AG09319 (cell line): ENCODE results near the gene LPCAT2.
A peak's percentile ranks its signal among the peaks of the same experiment; 100 is the strongest.

Source experiments
- DNase-seq: peaks from one replicate; pipeline ENCODE4 v3.0.0-alpha.2; 2010; ENCODE audit warnings: low read depth; ENCODE audit errors: extremely low read depth
- CTCF ChIP-seq: IDR thresholded peaks from 2 replicates; pipeline ENCODE4 v1.5.1; 2011; ENCODE audit warnings: low read depth, mild to moderate bottlenecking, inconsistent platforms, low read length, moderate library complexity

LPCAT2 gene

DNA sequence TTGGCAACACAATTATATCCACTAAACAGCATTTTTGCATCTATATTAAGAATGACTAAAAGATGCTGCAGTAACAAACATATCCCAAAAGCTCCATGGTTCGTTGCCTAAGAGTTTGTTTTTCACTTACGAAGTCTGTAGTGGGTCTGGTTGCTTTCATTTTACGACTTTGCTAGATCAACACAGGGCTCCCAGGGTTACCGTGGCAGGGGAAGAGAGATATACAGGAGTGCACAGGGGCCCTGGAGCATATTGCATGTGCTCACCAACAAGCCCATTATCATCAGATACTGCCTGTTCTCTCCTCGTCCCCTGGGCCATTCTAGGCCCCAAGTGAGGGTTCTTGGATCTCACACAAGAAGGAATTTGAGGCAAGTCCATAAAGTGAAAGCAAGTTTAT is 33.0 kb upstream of the LPCAT2 start:
- no peak for TF ChIP-seq CTCF
- DNase-seq: no peak

DNA sequence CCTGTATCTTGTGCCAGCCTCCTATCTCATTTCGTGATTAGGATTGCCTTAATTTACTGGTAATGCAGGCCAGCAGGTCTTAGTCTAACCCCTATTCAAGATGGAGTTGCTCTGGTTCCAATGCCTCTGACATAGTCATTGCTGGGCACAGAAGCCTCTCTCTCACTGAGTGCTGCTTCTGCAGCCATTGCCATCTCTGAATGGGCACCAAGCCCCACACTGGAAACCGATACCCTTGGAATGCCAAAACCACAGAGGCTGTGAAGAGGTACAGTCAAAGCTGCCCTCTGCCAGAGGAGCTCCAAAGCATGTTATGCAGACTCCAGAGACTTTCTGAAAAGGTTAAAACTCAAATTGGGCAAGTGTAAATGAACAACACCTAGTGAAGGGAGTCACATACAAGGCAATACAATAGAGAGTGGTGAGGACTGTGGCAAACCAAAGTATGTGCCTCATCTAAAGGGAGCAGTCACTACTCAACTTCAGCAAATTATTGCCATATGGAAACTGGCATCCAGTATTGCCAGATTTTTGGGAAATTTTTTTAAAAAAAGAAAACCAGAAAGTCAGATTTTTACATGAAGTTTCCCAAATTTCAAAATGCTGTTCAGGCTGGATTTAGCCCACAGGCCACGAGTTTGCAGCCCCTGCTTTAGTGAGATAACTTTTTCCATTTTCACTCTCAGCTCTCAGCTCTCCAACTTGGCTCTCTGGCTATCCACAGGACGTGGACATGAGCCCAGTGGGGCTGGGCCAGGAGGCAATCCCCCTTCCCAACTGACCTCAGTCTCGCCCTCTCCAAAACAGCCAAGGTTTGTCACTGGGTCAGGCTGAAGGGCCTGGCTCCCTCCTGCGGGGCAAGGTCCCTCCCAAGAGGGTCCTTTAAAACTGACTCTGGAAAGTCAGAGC is 32.0 kb upstream of the LPCAT2 start:
- no peak for DNase-seq
- no peak for TF ChIP-seq CTCF

DNA sequence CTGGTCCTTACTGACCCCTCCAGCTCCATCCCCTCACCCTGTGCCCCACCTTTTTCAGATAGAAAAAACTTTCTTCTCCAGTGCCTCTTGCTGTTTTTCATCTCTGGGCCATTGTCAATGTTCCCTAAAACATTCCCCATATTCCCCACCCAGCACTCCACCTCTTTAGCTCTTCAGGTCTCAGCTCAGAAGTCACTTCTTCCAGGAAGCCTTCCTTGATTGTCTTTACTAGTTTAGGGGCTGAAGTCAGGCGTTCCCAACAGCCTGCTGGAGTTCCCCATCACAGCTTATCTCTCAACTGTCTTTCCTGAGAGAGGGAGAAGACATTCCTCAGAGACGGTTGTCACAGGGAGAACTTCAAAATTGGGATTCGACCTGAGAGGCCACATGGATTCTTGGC is 31.1 kb upstream of the LPCAT2 start:
- TF ChIP-seq CTCF: no peak
- no peak for DNase-seq

DNA sequence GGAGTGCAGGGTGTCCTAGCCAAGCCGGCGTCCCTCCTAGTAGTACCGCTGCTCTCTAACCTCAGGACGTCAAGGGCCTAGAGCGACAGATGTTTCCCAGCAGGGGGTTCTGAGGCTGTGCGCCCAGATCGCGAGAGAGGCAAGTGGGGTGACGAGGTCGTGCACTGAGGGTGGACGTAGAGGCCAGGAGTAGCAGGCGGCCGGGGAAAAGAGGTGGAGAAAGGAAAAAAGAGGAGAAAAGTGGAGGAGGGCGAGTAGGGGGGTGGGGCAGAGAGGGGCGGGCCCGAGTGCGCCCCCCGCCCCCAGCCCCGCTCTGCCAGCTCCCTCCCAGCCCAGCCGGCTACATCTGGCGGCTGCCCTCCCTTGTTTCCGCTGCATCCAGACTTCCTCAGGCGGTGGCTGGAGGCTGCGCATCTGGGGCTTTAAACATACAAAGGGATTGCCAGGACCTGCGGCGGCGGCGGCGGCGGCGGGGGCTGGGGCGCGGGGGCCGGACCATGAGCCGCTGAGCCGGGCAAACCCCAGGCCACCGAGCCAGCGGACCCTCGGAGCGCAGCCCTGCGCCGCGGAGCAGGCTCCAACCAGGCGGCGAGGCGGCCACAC is 29.9 kb upstream of the LPCAT2 start, which contains the start of gene MMP2:
Gene MMP2, plus strand, starts transcription at position 372 of the 603 bp plus-strand sequence. CDS start 282 bp downstream, outside the sequence.
- TF ChIP-seq CTCF: no peak
- DNase-seq: no peak

- TF ChIP-seq CTCF: no peak
- DNase-seq: no peak
Observed at GRCh38 chr16:55479430-55480140, 29.3 kb upstream of the LPCAT2 start.

DNA sequence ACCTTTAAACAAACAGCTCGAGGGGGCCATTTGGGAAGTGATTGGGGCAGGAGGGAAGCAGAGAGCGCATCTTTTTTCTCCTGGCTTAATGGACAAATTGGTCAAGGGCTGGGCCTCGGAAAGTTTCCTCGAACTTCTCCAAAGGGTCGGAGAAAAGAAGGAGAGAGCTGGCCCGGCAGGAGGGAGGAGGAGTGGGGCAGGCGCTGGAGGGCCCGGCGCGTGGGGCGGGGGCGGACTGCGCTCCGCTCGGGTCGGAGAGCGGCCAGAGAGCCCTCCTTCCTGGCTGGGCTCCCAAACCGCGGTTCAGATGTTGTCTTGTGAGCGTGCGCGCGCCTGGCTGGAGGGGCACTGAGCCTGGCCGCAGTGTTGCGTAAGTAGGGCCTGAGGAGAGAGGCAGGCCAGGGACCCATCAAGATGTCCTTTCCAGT is 28.6 kb upstream of the LPCAT2 start:
- peak; percentile 94 for DNase-seq
- TF ChIP-seq CTCF: no peak
